COLO668 (cell line): Measurements from ENCODE around the gene CCDC127.
A peak's percentile ranks its signal among the peaks of the same experiment; 100 is the strongest.
"Not testable (repeated sequence)": the region's sequence is repeated elsewhere in the genome, so short reads cannot be mapped to it uniquely, and the experiment has no call there.

Experiments
- DNase-seq: peaks from one replicate; lab custom pipeline; 2025; ENCODE audit not compliant: unreplicated experiment; lab: John Stamatoyannopoulos, UW

CCDC127 gene

GRCh38 chr5:217494-218456, at the start of gene CCDC127, which contains the start of gene SDHA:
Gene CCDC127 (minus strand): TSS chr5:218153. CDS start chr5:216849, 1,304 bp downstream.
Gene SDHA (plus strand): TSS chr5:218320. CDS start chr5:218356, 36 bp downstream.
- DNase-seq = peak; percentile 99

- DNase-seq = no peak
Measured at GRCh38 chr5:267716-268115, 49.8 kb upstream of the CCDC127 start.

GRCh38 chr5:266311-267026, 48.5 kb upstream of the CCDC127 start:
- DNase-seq = not testable (repeated sequence)

- DNase-seq = no peak
Measured at GRCh38 chr5:264338-264737, 46.4 kb upstream of the CCDC127 start.

GRCh38 chr5:263275-263974, 45.5 kb upstream of the CCDC127 start:
- not testable (repeated sequence) for DNase-seq

GRCh38 chr5:257148-257547, 39.2 kb upstream of the CCDC127 start:
- DNase-seq = no peak

GRCh38 chr5:256347-256746, 38.4 kb upstream of the CCDC127 start:
- not testable (repeated sequence) for DNase-seq

GRCh38 chr5:255116-255515, 37.2 kb upstream of the CCDC127 start:
- not testable (repeated sequence) for DNase-seq

GRCh38 chr5:254322-254721, 36.4 kb upstream of the CCDC127 start:
- DNase-seq = not testable (repeated sequence)

GRCh38 chr5:252546-252945, 34.6 kb upstream of the CCDC127 start:
- no peak for DNase-seq

GRCh38 chr5:251975-252374, 34.0 kb upstream of the CCDC127 start:
- DNase-seq = not testable (repeated sequence)

- DNase-seq = not testable (repeated sequence)
Measured at GRCh38 chr5:251538-251937, 33.6 kb upstream of the CCDC127 start.

- DNase-seq = not testable (repeated sequence)
Measured at GRCh38 chr5:251016-251415, 33.1 kb upstream of the CCDC127 start.

- not testable (repeated sequence) for DNase-seq
Measured at GRCh38 chr5:250396-250795, 32.4 kb upstream of the CCDC127 start.

- not testable (repeated sequence) for DNase-seq
Measured at GRCh38 chr5:245717-246116, 27.8 kb upstream of the CCDC127 start.

- not testable (repeated sequence) for DNase-seq
Measured at GRCh38 chr5:243683-244367, 25.9 kb upstream of the CCDC127 start.

GRCh38 chr5:241045-241669, 23.2 kb upstream of the CCDC127 start:
- DNase-seq = not testable (repeated sequence)

GRCh38 chr5:240550-240949, 22.6 kb upstream of the CCDC127 start:
- not testable (repeated sequence) for DNase-seq

GRCh38 chr5:237931-238330, 20.0 kb upstream of the CCDC127 start:
- not testable (repeated sequence) for DNase-seq

GRCh38 chr5:235527-235926, 17.6 kb upstream of the CCDC127 start:
- not testable (repeated sequence) for DNase-seq
